Heart right ventricle (tissue), 16 donors: ENCODE data around the gene PLPP1. TPM values are rescaled to one million over a fixed set of nuclear protein-coding genes. Genes with fewer than 3 reads are reported as not detected.

ENCODE experiments used
- ATAC-seq, 8 donors: fragments of 200-7000 bp; cut with Tn5 transposase; one replicate each; pipeline ENCODE4 v1.9.1; 2020; ENCODE audit warnings: mild to moderate bottlenecking in 8 of 8, moderate library complexity in 8 of 8, moderate number of reproducible peaks in 1 of 8
- DNase-seq, 2 donors: peaks; one replicate each; pipeline ENCODE4 v3.0.0-alpha.2; 2020
- H3K27ac ChIP-seq, 10 donors: fragments of 200-600 bp; sonication (generic) in 2 of 10; one replicate each; pipeline versions ENCODE4 v1.5.0 to v1.8.0; 2020 to 2022; ENCODE audit warnings: mild to moderate bottlenecking in 3 of 10
- H3K27me3 ChIP-seq, 7 donors: fragments of 200-600 bp; one replicate each; pipeline ENCODE4 v1.8.0; 2021 to 2022; ENCODE audit warnings: mild to moderate bottlenecking in 2 of 7
- H3K36me3 ChIP-seq, 9 donors: fragments of 200-600 bp; sonication (generic) in 1 of 9; one replicate each; pipeline versions ENCODE4 v1.5.0 to v1.8.0; 2020 to 2022; ENCODE audit warnings: mild to moderate bottlenecking in 2 of 9
- H3K4me1 ChIP-seq, 9 donors: fragments of 200-600 bp; sonication (generic) in 1 of 9; one replicate each; pipeline versions ENCODE4 v1.5.0 to v1.8.0; 2020 to 2022; ENCODE audit warnings: mild to moderate bottlenecking in 4 of 9
- H3K4me3 ChIP-seq, 10 donors: fragments of 200-600 bp; sonication (generic) in 2 of 10; one replicate each; pipeline versions ENCODE4 v1.5.0 to v1.8.0; 2020 to 2022; ENCODE audit warnings: mild to moderate bottlenecking in 7 of 10, moderate library complexity in 2 of 10
- H3K9me3 ChIP-seq, 11 donors: fragments of 200-600 bp in 10 of 11; sonication (generic) in 2 of 11; one replicate each; pipeline versions ENCODE4 v1.5.0 to v1.8.0; 2013 to 2022; ENCODE audit warnings: mild to moderate bottlenecking in 2 of 11, control low read depth in 1 of 11, moderate library complexity in 1 of 11
- CTCF ChIP-seq, 9 donors: fragments of 200-600 bp; sonication (generic) in 2 of 9; IDR thresholded peaks; one replicate each; pipeline versions ENCODE4 v1.5.0 to v1.8.0; 2021 to 2022; ENCODE audit warnings: antibody characterized with exemption in 9 of 9, mild to moderate bottlenecking in 5 of 9, moderate library complexity in 1 of 9
- WGBS, 2 donors: extraction: QIAGEN DNeasy Blood & Tissue Kit; methylation state at CpG; one replicate each; pipeline ENCODE4 v1.1.7; 2013; ENCODE audit warnings: inconsistent platforms in 1 of 2; 5-methylcytosine and 5-hydroxymethylcytosine counted together
- intact Hi-C, 10 donors: fragments of 100-400 bp; cut with DNase I; formaldehyde crosslinking; loops; one replicate each; pipeline versions ENCODE4 v1.11.1 to v1.14.2; 2022
- microRNA-seq, 2 donors: library from miRNA; unstranded; fragments of <30 nt; microRNA quantifications; one replicate each; pipeline ENCODE4 v1.2.0, GENCODE V29; 2021
- polyA plus RNA-seq, 2 donors: library from polyadenylated mRNA; stranded (reverse); fragments of 200-250 nt; gene quantifications; one replicate each; pipeline ENCODE4 v1.2.3, GENCODE V29; 2013
- total RNA-seq, 10 donors: library from RNA; stranded (reverse); fragmentation: NEBNext Ultra II Directional in 3 of 10; extraction: Animal tissue kit (Norgen Biotek cat#: 25700) in 3 of 10; gene quantifications; one replicate each; pipeline versions ENCODE4 v1.2.1 to v1.2.4, GENCODE V29; 2021 to 2023
- donor health status: Arrhythmogenic right ventricular cardiomyopathy.
- donor health status: ischemic (EF 13 %, LVEDD 7.1; RV severe dilation, severe dysfunction).
- donor health status: healthy with polysubstance abuse.
- donor health status: DM: no; HTN: yes; CAD: no.
- donor health status: DM: no; HTN: no; CAD: no.
- donor health status: ischemic (EF 25% LVEDD 6.9; RV normal size, moderate dysfunction).
- donor health status: ischemic (EF 25% LVEDD 5.7; RV mildly dilated, moderate dysfunction).
- donor health status: healthy.
- donor health status: DM: yes; HTN: yes; CAD: no.
- donor health status: Ischemic cardiomyopathy.
- donor health status: ischemic (EF 35%, LVEDD 5.7; RV mildly dilated, moderate dysfunction).
- donor health status: nonischemic (EF 11% LVEDD 7.7; RV severe dilation, severe dysfunction).
- donor health status: DM: yes; HTN: yes; CAD: no.
- donor health status: PGD.
- donor health status: ischemic (EF 29% LVEDD 5.4; RV normal size, mild dysfunction).
- donor health status: nonischemic (EF 23%, LVEDD 6.1; RV moderate dilation, normal function).

The PLPP1 gene
- total and polyA plus RNA-seq, 12 donors = 58.7 to 111 (median 77.4) TPM

GRCh38 chr5:55384072-55384471 is 150.7 kb downstream of the PLPP1 start:
- no peaks in the 10 kb centered on the region for H3K4me1 ChIP-seq
- peaks cover 0 to 28% (median 12%) of the 10 kb centered on the region in 11 donors for H3K9me3 ChIP-seq
- no peak overlapping the region for H3K27ac ChIP-seq
- H3K4me3 ChIP-seq = no peak overlapping the region
- DNase-seq (no peak), ATAC-seq (no peak)
- intact Hi-C loops = no loop called here
- peaks cover 0 to 73% (median 26%) of the 10 kb centered on the region in 9 donors for H3K36me3 ChIP-seq
- TF ChIP-seq CTCF (IDR thresholded peaks at IDR 0.05) = no peak
- H3K27me3 ChIP-seq = no peaks in the 10 kb centered on the region
- WGBS, 2 donors = 98 to 99% methylated on average over 2 of the region's 2 CpGs

- peaks cover 0 to 73% (median 26%) of the 10 kb centered on the region in 9 donors for H3K36me3 ChIP-seq
Measured at GRCh38 chr5:55383254-55383653, 151.5 kb downstream of the PLPP1 start.

GRCh38 chr5:55377810-55378209 is 157.0 kb downstream of the PLPP1 start:
- WGBS, 2 donors = 91% methylated on average over 1 of the region's 1 CpG
- Histone ChIP-seq H3K27ac (no peak overlapping the region), H3K9me3 (peaks cover 0 to 13% (median 2%) of the 10 kb centered on the region in 11 donors), H3K4me3 (no peak overlapping the region), H3K4me1 (no peaks in the 10 kb centered on the region), H3K27me3 (no peaks in the 10 kb centered on the region), H3K36me3 (peaks cover 0 to 90% (median 23%) of the 10 kb centered on the region in 9 donors)
- DNase-seq (no peak), ATAC-seq (no peak)
- no peak for TF ChIP-seq CTCF (IDR thresholded peaks at IDR 0.05)
- intact Hi-C loops = loop anchor here in 1 of 10 donors (5.0 kb wide), 1 partner anchor 41 kb away; no protein-coding TSS in a partner anchor

More at GRCh38 chr5:55383254-55383653, 151.5 kb downstream of the PLPP1 start:
- TF ChIP-seq CTCF (IDR thresholded peaks at IDR 0.05) = no peak
- intact Hi-C loops = no loop called here
- H3K27ac ChIP-seq = no peak overlapping the region
- no peaks in the 10 kb centered on the region for H3K4me1 ChIP-seq
- peaks cover 0 to 28% (median 12%) of the 10 kb centered on the region in 11 donors for H3K9me3 ChIP-seq
- H3K27me3 ChIP-seq = no peaks in the 10 kb centered on the region
- no peak overlapping the region for H3K4me3 ChIP-seq
- DNase-seq = no peak
- ATAC-seq = no peak

Small RNA genes lying within 50 kb of the gene (microRNA-seq; reads per million reads assigned to microRNA genes)
- gene MIR5687 = 1.8 to 2.6 reads per million in 2 donors

Other genes with a start within 250 kb of the PLPP1 start
- gene DHX29, start 227.3 kb downstream of the PLPP1 start, total RNA-seq = 10 to 100 TPM; 19.3 to 25.8 (median 21.7) TPM
- gene DHX29, start 227.3 kb downstream of the PLPP1 start, polyA plus RNA-seq = 10 to 100 TPM in 1 of 2 donors, 1 to 10 TPM in 1; 7.6 to 10.0 TPM
- 10 to 100 TPM; 58.5 to 69.9 (median 62.4) TPM for gene MTREX, start 227.0 kb downstream of the PLPP1 start, total RNA-seq
- 10 to 100 TPM; 17.9 to 24.6 TPM for gene MTREX, start 227.0 kb downstream of the PLPP1 start, polyA plus RNA-seq
- 1 to 10 TPM; 5.2 to 9.1 (median 6.8) TPM for gene SLC38A9, start 177.4 kb upstream of the PLPP1 start, total RNA-seq
- gene SLC38A9, start 177.4 kb upstream of the PLPP1 start, polyA plus RNA-seq = 1 to 10 TPM; 3.6 to 9.7 TPM
- not detected for gene DDX4, start 203.1 kb upstream of the PLPP1 start, total RNA-seq
- not detected for gene DDX4, start 203.1 kb upstream of the PLPP1 start, polyA plus RNA-seq